ENCODE data around the gene QRFPR.

- TF ChIP-seq CTCF (optimal IDR thresholded peaks at IDR 0.05 in 1 of 3, IDR thresholded peaks at IDR 0.05 in 1 of 3, conservative IDR thresholded peaks at IDR 0.05 in 1 of 3; ENCODE audit: extremely low read depth in 1 of 3, insufficient read depth in 2 of 3, low read length in 3 of 3): no peak
- TF ChIP-seq EZH2 (IDR thresholded peaks at IDR 0.05; ENCODE audit: low read length): no peak
Observed at GRCh38 chr4:121308828-121309227, 72.0 kb downstream of the QRFPR start.
